ENCODE measurements around the gene POLN. TPM values are rescaled to one million over a fixed set of nuclear protein-coding genes. Genes with fewer than 3 reads are reported as not detected.
A peak's percentile ranks its signal among the peaks of the same experiment; 100 is the strongest.

POLN gene
- total RNA-seq, 2 donors from 2014 or later = 1.3 to 2.8 TPM

GRCh38 chr4:2269206-2269531 lies 27.2 kb upstream of the POLN start:
- Histone ChIP-seq H3K27ac (no peak overlapping the region), H3K36me3 (no peaks in the 10 kb centered on the region), H3K9me3 (no peaks in the 10 kb centered on the region), H3K4me1 (peaks cover 0 to 44% of the 10 kb centered on the region in 2 donors), H3K4me3 (no peak overlapping the region), H3K27me3 (no peaks in the 10 kb centered on the region)
- no peak for TF ChIP-seq CTCF (IDR thresholded peaks at IDR 0.05)
- DNase-seq (ENCODE audit: low spot score) = no peak

- no peak for DNase-seq (ENCODE audit: low spot score)
- H3K9me3 ChIP-seq = no peaks in the 10 kb centered on the region
- no peak overlapping the region for H3K4me3 ChIP-seq
Measured at GRCh38 chr4:2268357-2269205, 26.7 kb upstream of the POLN start.

GRCh38 chr4:2267841-2268240 lies 25.9 kb upstream of the POLN start:
- no peak for DNase-seq (ENCODE audit: low spot score)
- Histone ChIP-seq H3K27me3 (no peaks in the 10 kb centered on the region), H3K27ac (no peak overlapping the region), H3K4me3 (no peak overlapping the region), H3K4me1 (peaks cover 0 to 51% of the 10 kb centered on the region in 2 donors), H3K9me3 (no peaks in the 10 kb centered on the region), H3K36me3 (no peaks in the 10 kb centered on the region)
- TF ChIP-seq CTCF (IDR thresholded peaks at IDR 0.05) = no peak

More at GRCh38 chr4:2268357-2269205, 26.7 kb upstream of the POLN start:
- no peak for TF ChIP-seq CTCF (IDR thresholded peaks at IDR 0.05)
- no peak overlapping the region for H3K27ac ChIP-seq
- H3K36me3 ChIP-seq = no peaks in the 10 kb centered on the region
- H3K27me3 ChIP-seq = no peaks in the 10 kb centered on the region
- peaks cover 0 to 44% of the 10 kb centered on the region in 2 donors for H3K4me1 ChIP-seq

GRCh38 chr4:2267320-2267811 lies 25.4 kb upstream of the POLN start:
- no peaks in the 10 kb centered on the region for H3K9me3 ChIP-seq
- H3K36me3 ChIP-seq = no peaks in the 10 kb centered on the region
- H3K4me3 ChIP-seq = no peak overlapping the region
- H3K27me3 ChIP-seq = no peaks in the 10 kb centered on the region
- no peak for DNase-seq (ENCODE audit: low spot score)
- H3K27ac ChIP-seq = no peak overlapping the region
- peaks cover 0 to 55% of the 10 kb centered on the region in 2 donors for H3K4me1 ChIP-seq
- TF ChIP-seq CTCF (IDR thresholded peaks at IDR 0.05) = no peak

DNA sequence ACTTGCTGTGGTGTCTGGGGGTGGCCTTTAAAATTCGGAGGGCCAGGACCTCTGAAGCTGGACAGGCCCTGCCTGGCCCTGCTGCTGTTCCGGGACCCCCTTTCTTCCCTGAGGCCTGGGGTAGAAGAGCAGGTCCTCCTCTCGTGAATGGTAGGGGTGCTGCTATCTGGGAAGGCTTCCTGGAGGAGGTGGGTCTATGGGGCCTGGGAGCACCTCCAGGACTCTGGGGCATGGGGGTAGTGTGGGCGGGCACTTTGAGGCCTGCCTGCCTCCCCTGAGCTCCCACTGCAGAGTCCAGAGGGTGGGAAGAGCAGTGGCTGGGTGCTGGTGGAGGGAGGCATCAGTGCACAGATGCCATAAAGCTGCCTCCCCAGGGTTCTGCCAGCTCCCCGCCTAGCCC lies 24.9 kb upstream of the POLN start:
- H3K4me1 ChIP-seq = peaks cover 0 to 55% of the 10 kb centered on the region in 2 donors
- no peaks in the 10 kb centered on the region for H3K9me3 ChIP-seq
- H3K36me3 ChIP-seq = no peaks in the 10 kb centered on the region
- H3K27ac ChIP-seq = peak overlapping the region in 1 of 2 donors; percentile 10
- no peak overlapping the region for H3K4me3 ChIP-seq
- TF ChIP-seq CTCF (IDR thresholded peaks at IDR 0.05) = no peak
- H3K27me3 ChIP-seq = no peaks in the 10 kb centered on the region
- DNase-seq (ENCODE audit: low spot score) = no peak
